ENCODE measurements around the gene USP32.

- TF ChIP-seq CTCF (IDR thresholded peaks at IDR 0.05; ENCODE audit: low read depth, low read length, missing input control) (no peak), YY1 (IDR thresholded peaks at IDR 0.05) (no peak), HNF4G (IDR thresholded peaks at IDR 0.05) (no peak), HNF4A (conservative IDR thresholded peaks at IDR 0.05) (no peak), EGR1 (IDR thresholded peaks at IDR 0.05; ENCODE audit: low read depth in 2 of 2) (no peak), JUND (IDR thresholded peaks at IDR 0.05) (no peak), SP1 (IDR thresholded peaks at IDR 0.05) (no peak), GABPA (IDR thresholded peaks at IDR 0.05 in 1 of 2, conservative IDR thresholded peaks at IDR 0.05 in 1 of 2) (no peak), TAF1 (conservative IDR thresholded peaks at IDR 0.05) (no peak), MAX (IDR thresholded peaks at IDR 0.05) (no peak), RAD21 (IDR thresholded peaks at IDR 0.05) (no peak), FOXA1 (IDR thresholded peaks at IDR 0.05) (no peak)
- TF ChIP-seq, protein P1, sequence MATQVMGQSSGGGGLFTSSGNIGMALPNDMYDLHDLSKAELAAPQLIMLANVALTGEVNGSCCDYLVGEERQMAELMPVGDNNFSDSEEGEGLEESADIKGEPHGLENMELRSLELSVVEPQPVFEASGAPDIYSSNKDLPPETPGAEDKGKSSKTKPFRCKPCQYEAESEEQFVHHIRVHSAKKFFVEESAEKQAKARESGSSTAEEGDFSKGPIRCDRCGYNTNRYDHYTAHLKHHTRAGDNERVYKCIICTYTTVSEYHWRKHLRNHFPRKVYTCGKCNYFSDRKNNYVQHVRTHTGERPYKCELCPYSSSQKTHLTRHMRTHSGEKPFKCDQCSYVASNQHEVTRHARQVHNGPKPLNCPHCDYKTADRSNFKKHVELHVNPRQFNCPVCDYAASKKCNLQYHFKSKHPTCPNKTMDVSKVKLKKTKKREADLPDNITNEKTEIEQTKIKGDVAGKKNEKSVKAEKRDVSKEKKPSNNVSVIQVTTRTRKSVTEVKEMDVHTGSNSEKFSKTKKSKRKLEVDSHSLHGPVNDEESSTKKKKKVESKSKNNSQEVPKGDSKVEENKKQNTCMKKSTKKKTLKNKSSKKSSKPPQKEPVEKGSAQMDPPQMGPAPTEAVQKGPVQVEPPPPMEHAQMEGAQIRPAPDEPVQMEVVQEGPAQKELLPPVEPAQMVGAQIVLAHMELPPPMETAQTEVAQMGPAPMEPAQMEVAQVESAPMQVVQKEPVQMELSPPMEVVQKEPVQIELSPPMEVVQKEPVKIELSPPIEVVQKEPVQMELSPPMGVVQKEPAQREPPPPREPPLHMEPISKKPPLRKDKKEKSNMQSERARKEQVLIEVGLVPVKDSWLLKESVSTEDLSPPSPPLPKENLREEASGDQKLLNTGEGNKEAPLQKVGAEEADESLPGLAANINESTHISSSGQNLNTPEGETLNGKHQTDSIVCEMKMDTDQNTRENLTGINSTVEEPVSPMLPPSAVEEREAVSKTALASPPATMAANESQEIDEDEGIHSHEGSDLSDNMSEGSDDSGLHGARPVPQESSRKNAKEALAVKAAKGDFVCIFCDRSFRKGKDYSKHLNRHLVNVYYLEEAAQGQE (IDR thresholded peaks at IDR 0.05), result no peak
- TF ChIP-seq, protein P2, sequence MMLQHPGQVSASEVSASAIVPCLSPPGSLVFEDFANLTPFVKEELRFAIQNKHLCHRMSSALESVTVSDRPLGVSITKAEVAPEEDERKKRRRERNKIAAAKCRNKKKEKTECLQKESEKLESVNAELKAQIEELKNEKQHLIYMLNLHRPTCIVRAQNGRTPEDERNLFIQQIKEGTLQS (IDR thresholded peaks at IDR 0.05), result no peak
Observed at GRCh38 chr17:60415146-60415545, 23.2 kb upstream of the USP32 start.
